GM10266 (cell line): ENCODE data around the gene CHST13.
"Not testable (repeated sequence)": the region's sequence is repeated elsewhere in the genome, so short reads cannot be mapped to it uniquely, and the experiment has no call there.

Source experiments
- DNase-seq: peaks from one replicate; pipeline ENCODE4 v3.0.0; 2012; ENCODE audit errors: extremely low spot score
- CTCF ChIP-seq: IDR thresholded peaks from 2 replicates; pipeline ENCODE4 v1.5.1; 2012; ENCODE audit warnings: mild to moderate bottlenecking, low read depth; ENCODE audit not compliant: control insufficient read depth, insufficient read depth; ENCODE audit errors: missing control alignments

CHST13 gene

GRCh38 chr3:126582311-126582710 is 58.4 kb downstream of the CHST13 start:
- DNase-seq: no peak
- no peak for TF ChIP-seq CTCF

GRCh38 chr3:126591515-126591914 is 67.6 kb downstream of the CHST13 start:
- DNase-seq: not testable (repeated sequence)
